ENCODE data around the gene SNPH. TPM values are rescaled to one million over a fixed set of nuclear protein-coding genes. Genes with fewer than 3 reads are reported as not detected.

The SNPH gene
- total RNA-seq, 1 experiment from 2014 or later: 0.43 TPM

GRCh38 chr20:1312904-1313235 lies 46.8 kb downstream of the SNPH start:
- DNase-seq (ENCODE audit: low spot score): no peak
- BruUV-seq (replicated peaks): no TSS peak
- POLR2A ChIA-PET (ENCODE audit: low non-redundant PET): interaction anchor here (0.5 kb wide), 1 partner anchor 350 kb away, joined by 5 read pairs; no protein-coding TSS in a partner anchor
- CTCF ChIA-PET: interaction anchor here (1.0 to 1.7 kb wide), 3 partner anchors 85 to 191 kb away, joined by 4 to 10 read pairs (median 7); no protein-coding TSS in a partner anchor
- Histone ChIP-seq H3K9me3 (ENCODE audit: low read depth, low read length, poor library complexity, severe bottlenecking) (no peaks in the 10 kb centered on the region), H3K36me3 (ENCODE audit: insufficient read depth, low read length, poor library complexity, severe bottlenecking) (no peaks in the 10 kb centered on the region), H3K27me3 (replicated peaks; ENCODE audit: insufficient read depth, low read depth, low read length, poor library complexity) (no peaks in the 10 kb centered on the region), H3K27ac (ENCODE audit: low read depth, low read length, poor library complexity, severe bottlenecking) (no peak overlapping the region), H3K4me3 (ENCODE audit: low read depth, low read length, poor library complexity, severe bottlenecking) (no peak overlapping the region), H3K4me1 (ENCODE audit: insufficient read depth, low read length, poor library complexity, severe bottlenecking) (peaks cover 5% of the 10 kb centered on the region)
- TF ChIP-seq CTCF (conservative IDR thresholded peaks at IDR 0.05; ENCODE audit: low read depth, low read length): no peak
- no peak for TF ChIP-seq EZH2 (IDR thresholded peaks at IDR 0.05; ENCODE audit: borderline replicate concordance, low read depth, low read length, poor library complexity, severe bottlenecking)
- intact Hi-C loops (cut with micrococcal nuclease; ENCODE audit: unreplicated experiment): loop anchor here (1.0 to 2.0 kb wide), 2 partner anchors 124 to 158 kb away; no protein-coding TSS in a partner anchor

- DNase-seq (ENCODE audit: low spot score): peak; percentile 87
- POLR2A ChIA-PET (ENCODE audit: low non-redundant PET): interaction anchor here (0.5 kb wide), 1 partner anchor 349 kb away, joined by 5 read pairs; no protein-coding TSS in a partner anchor
These were observed 47.3 kb downstream of the SNPH start for GRCh38 chr20:1313236-1313964.

GRCh38 chr20:1315804-1316203 lies 49.7 kb downstream of the SNPH start:
- Histone ChIP-seq H3K9me3 (ENCODE audit: low read depth, low read length, poor library complexity, severe bottlenecking) (no peaks in the 10 kb centered on the region), H3K4me3 (ENCODE audit: low read depth, low read length, poor library complexity, severe bottlenecking) (no peak overlapping the region), H3K36me3 (ENCODE audit: insufficient read depth, low read length, poor library complexity, severe bottlenecking) (no peaks in the 10 kb centered on the region), H3K27ac (ENCODE audit: low read depth, low read length, poor library complexity, severe bottlenecking) (no peak overlapping the region), H3K4me1 (ENCODE audit: insufficient read depth, low read length, poor library complexity, severe bottlenecking) (peaks cover 5% of the 10 kb centered on the region), H3K27me3 (replicated peaks; ENCODE audit: insufficient read depth, low read depth, low read length, poor library complexity) (no peaks in the 10 kb centered on the region)
- POLR2A ChIA-PET (ENCODE audit: low non-redundant PET): no interaction called here
- CTCF ChIA-PET: no interaction called here
- DNase-seq (ENCODE audit: low spot score): no peak
- TF ChIP-seq CTCF (conservative IDR thresholded peaks at IDR 0.05; ENCODE audit: low read depth, low read length): no peak
- no TSS peak for BruUV-seq (replicated peaks)
- intact Hi-C loops (cut with micrococcal nuclease; ENCODE audit: unreplicated experiment): no loop called here

More at GRCh38 chr20:1313236-1313964, 47.3 kb downstream of the SNPH start:
- Histone ChIP-seq H3K9me3 (ENCODE audit: low read depth, low read length, poor library complexity, severe bottlenecking) (no peaks in the 10 kb centered on the region), H3K4me1 (ENCODE audit: insufficient read depth, low read length, poor library complexity, severe bottlenecking) (peaks cover 5% of the 10 kb centered on the region), H3K36me3 (ENCODE audit: insufficient read depth, low read length, poor library complexity, severe bottlenecking) (no peaks in the 10 kb centered on the region), H3K27me3 (replicated peaks; ENCODE audit: insufficient read depth, low read depth, low read length, poor library complexity) (no peaks in the 10 kb centered on the region), H3K27ac (ENCODE audit: low read depth, low read length, poor library complexity, severe bottlenecking) (peak overlapping the region; percentile 1), H3K4me3 (ENCODE audit: low read depth, low read length, poor library complexity, severe bottlenecking) (no peak overlapping the region)
- BruUV-seq (replicated peaks): no TSS peak
- intact Hi-C loops (cut with micrococcal nuclease; ENCODE audit: unreplicated experiment): loop anchor here (1.0 to 2.0 kb wide), 2 partner anchors 124 to 157 kb away; no protein-coding TSS in a partner anchor
- CTCF ChIA-PET: interaction anchor here (1.0 to 1.7 kb wide), 3 partner anchors 84 to 190 kb away, joined by 4 to 10 read pairs (median 7); no protein-coding TSS in a partner anchor
- TF ChIP-seq EZH2 (IDR thresholded peaks at IDR 0.05; ENCODE audit: borderline replicate concordance, low read depth, low read length, poor library complexity, severe bottlenecking) (no peak), CTCF (conservative IDR thresholded peaks at IDR 0.05; ENCODE audit: low read depth, low read length) (peak; percentile 96)

Data from A673 (cell line).